Effector memory CD8-positive, alpha-beta T cell (primary cell): ENCODE results near the gene SLC37A3.
"Not testable (repeated sequence)": the region's sequence is repeated elsewhere in the genome, so short reads cannot be mapped to it uniquely, and the experiment has no call there.

ENCODE experiments used
- ATAC-seq: fragments of 150-1000 bp; cut with Tn5 transposase; replicated peaks from 2 replicates; pipeline ENCODE4 v1.10.0; 2021; ENCODE audit warnings: mild to moderate bottlenecking, moderate library complexity
- DNase-seq, 3 experiments: peaks; one replicate each; pipeline ENCODE4 v3.0.0; 2021
- H3K27ac Mint-ChIP-seq, 2 donors: one replicate each; pipeline ENCODE4 v1.8.0; 2022; ENCODE audit warnings: mild to moderate bottlenecking in 2 of 2, mixed read lengths in 2 of 2, moderate library complexity in 2 of 2
- H3K27me3 Mint-ChIP-seq, 2 donors: one replicate each; pipeline ENCODE4 v1.8.0; 2022; ENCODE audit warnings: mixed read lengths in 2 of 2
- H3K36me3 Mint-ChIP-seq: one replicate; pipeline ENCODE4 v1.8.0; 2022; ENCODE audit warnings: mild to moderate bottlenecking, moderate library complexity, mixed read lengths; ENCODE audit not compliant: insufficient read depth
- H3K4me1 Mint-ChIP-seq, 2 donors: one replicate each; pipeline ENCODE4 v1.8.0; 2022; ENCODE audit warnings: low read depth in 2 of 2, mixed read lengths in 2 of 2
- H3K4me3 Mint-ChIP-seq, 2 donors: one replicate each; pipeline ENCODE4 v1.8.0; 2022; ENCODE audit warnings: mild to moderate bottlenecking in 2 of 2, mixed read lengths in 2 of 2, moderate library complexity in 2 of 2
- H3K9me3 Mint-ChIP-seq, 2 donors: one replicate each; pipeline ENCODE4 v1.8.0; 2022; ENCODE audit warnings: mixed read lengths in 2 of 2

The SLC37A3 gene

GRCh38 chr7:140418156-140418472 lies 19.8 kb upstream of the SLC37A3 start:
- ATAC-seq, H3K27me3 Mint-ChIP-seq, H3K36me3 Mint-ChIP-seq, H3K4me3 Mint-ChIP-seq, DNase-seq, H3K4me1 Mint-ChIP-seq, H3K9me3 Mint-ChIP-seq: not testable (repeated sequence)
- H3K27ac Mint-ChIP-seq: peak overlapping the region in 1 of 2 donors; percentile 63

GRCh38 chr7:140417456-140418155 lies 19.3 kb upstream of the SLC37A3 start:
- H3K27me3 Mint-ChIP-seq: no peaks in the 10 kb centered on the region
- DNase-seq: no peak
- H3K36me3 Mint-ChIP-seq: peaks cover 6% of the 10 kb centered on the region
- no peaks in the 10 kb centered on the region for H3K9me3 Mint-ChIP-seq
- no peak overlapping the region for H3K4me3 Mint-ChIP-seq
- H3K27ac Mint-ChIP-seq: peak overlapping the region in 1 of 2 donors; percentile 63
- ATAC-seq: no peak
- peaks cover 0 to 2% of the 10 kb centered on the region in 2 donors for H3K4me1 Mint-ChIP-seq

- no peaks in the 10 kb centered on the region for H3K9me3 Mint-ChIP-seq
- DNase-seq (no peak), ATAC-seq (no peak)
- H3K4me1 Mint-ChIP-seq: peaks cover 0 to 2% of the 10 kb centered on the region in 2 donors
- H3K27me3 Mint-ChIP-seq: no peaks in the 10 kb centered on the region
- no peak overlapping the region for H3K4me3 Mint-ChIP-seq
- H3K27ac Mint-ChIP-seq: no peak overlapping the region
- H3K36me3 Mint-ChIP-seq: peaks cover 12% of the 10 kb centered on the region
These were observed 18.2 kb upstream of the SLC37A3 start for GRCh38 chr7:140416560-140416959.

- not testable (repeated sequence) for H3K9me3 Mint-ChIP-seq, H3K4me3 Mint-ChIP-seq, ATAC-seq, DNase-seq, H3K27me3 Mint-ChIP-seq, H3K4me1 Mint-ChIP-seq
- Mint-ChIP-seq H3K36me3 (peaks cover 19% of the 10 kb centered on the region), H3K27ac (peak overlapping the region in 1 of 2 donors; percentile 41)
These were observed 17.5 kb upstream of the SLC37A3 start for GRCh38 chr7:140415816-140416215.

GRCh38 chr7:140415361-140415760 lies 17.0 kb upstream of the SLC37A3 start:
- ATAC-seq (no peak), DNase-seq (no peak)
- H3K4me1 Mint-ChIP-seq: peaks cover 0 to 2% of the 10 kb centered on the region in 2 donors
- H3K9me3 Mint-ChIP-seq: no peaks in the 10 kb centered on the region
- H3K4me3 Mint-ChIP-seq: no peak overlapping the region
- peak overlapping the region in 1 of 2 donors; percentile 23 for H3K27ac Mint-ChIP-seq
- H3K36me3 Mint-ChIP-seq: peaks cover 19% of the 10 kb centered on the region
- H3K27me3 Mint-ChIP-seq: no peaks in the 10 kb centered on the region

GRCh38 chr7:140404565-140405065 lies 6.3 kb upstream of the SLC37A3 start:
- Mint-ChIP-seq H3K4me1 (peaks cover 13 to 16% of the 10 kb centered on the region in 2 donors), H3K27me3 (no peaks in the 10 kb centered on the region), H3K36me3 (no peaks in the 10 kb centered on the region), H3K27ac (peak overlapping the region; percentile 95 to 99), H3K9me3 (no peaks in the 10 kb centered on the region), H3K4me3 (peak overlapping the region; percentile 93 to 97)
- DNase-seq: no peak
- no peak for ATAC-seq

GRCh38 chr7:140403878-140404564 lies 5.7 kb upstream of the SLC37A3 start, which contains the start of gene RAB19:
Gene RAB19 (plus strand): TSS chr7:140404058. CDS start chr7:140407647, 3,589 bp downstream.
- ATAC-seq: peak; percentile 90
- H3K27me3 Mint-ChIP-seq: no peaks in the 10 kb centered on the region
- H3K27ac Mint-ChIP-seq: peak within 1 kb of the TSS; percentile 95 to 99
- no peaks in the 10 kb centered on the region for H3K9me3 Mint-ChIP-seq
- peak within 1 kb of the TSS; percentile 93 to 97 for H3K4me3 Mint-ChIP-seq
- H3K4me1 Mint-ChIP-seq: peaks cover 13 to 16% of the 10 kb centered on the region in 2 donors
- peak; percentile 26 to 31 (median 27) for DNase-seq
- H3K36me3 Mint-ChIP-seq: no peaks in the 10 kb centered on the region

GRCh38 chr7:140402178-140402835 lies 4.0 kb upstream of the SLC37A3 start:
- DNase-seq: no peak
- Mint-ChIP-seq H3K27ac (peak overlapping the region in 1 of 2 donors; percentile 58), H3K4me3 (no peak overlapping the region), H3K9me3 (no peaks in the 10 kb centered on the region), H3K27me3 (no peaks in the 10 kb centered on the region), H3K36me3 (peaks cover 8% of the 10 kb centered on the region), H3K4me1 (peaks cover 19 to 23% of the 10 kb centered on the region in 2 donors)
- no peak for ATAC-seq

- no peak for DNase-seq
- no peak overlapping the region for H3K4me3 Mint-ChIP-seq
- H3K9me3 Mint-ChIP-seq: no peaks in the 10 kb centered on the region
- H3K27me3 Mint-ChIP-seq: no peaks in the 10 kb centered on the region
- H3K4me1 Mint-ChIP-seq: peaks cover 24 to 32% of the 10 kb centered on the region in 2 donors
- no peak overlapping the region for H3K27ac Mint-ChIP-seq
- no peak for ATAC-seq
- H3K36me3 Mint-ChIP-seq: peaks cover 8% of the 10 kb centered on the region
These were observed 2.1 kb upstream of the SLC37A3 start for GRCh38 chr7:140400381-140400780.

GRCh38 chr7:140398821-140399220 lies 491 bp upstream of the SLC37A3 start:
- Mint-ChIP-seq H3K9me3 (no peaks in the 10 kb centered on the region), H3K27me3 (no peaks in the 10 kb centered on the region), H3K4me1 (peaks cover 14 to 20% of the 10 kb centered on the region in 2 donors), H3K27ac (peak overlapping the region in 1 of 2 donors; percentile 49), H3K4me3 (peak overlapping the region; percentile 82 to 83), H3K36me3 (peaks cover 8% of the 10 kb centered on the region)
- ATAC-seq (no peak), DNase-seq (no peak)

- Mint-ChIP-seq H3K27me3 (no peaks in the 10 kb centered on the region), H3K4me1 (peaks cover 16% of the 10 kb centered on the region in 2 donors), H3K27ac (no peak overlapping the region), H3K36me3 (peaks cover 8% of the 10 kb centered on the region), H3K9me3 (no peaks in the 10 kb centered on the region), H3K4me3 (no peak overlapping the region)
- no peak for ATAC-seq
- DNase-seq: no peak
These were observed 4.5 kb downstream of the SLC37A3 start for GRCh38 chr7:140393756-140394306.

GRCh38 chr7:140391634-140392033 lies 6.7 kb downstream of the SLC37A3 start:
- Mint-ChIP-seq H3K4me3 (no peak overlapping the region), H3K4me1 (peaks cover 7 to 10% of the 10 kb centered on the region in 2 donors), H3K36me3 (no peaks in the 10 kb centered on the region), H3K27ac (no peak overlapping the region), H3K9me3 (no peaks in the 10 kb centered on the region), H3K27me3 (no peaks in the 10 kb centered on the region)
- no peak for DNase-seq
- no peak for ATAC-seq

GRCh38 chr7:140390466-140391190 lies 7.7 kb downstream of the SLC37A3 start:
- H3K27ac Mint-ChIP-seq: no peak overlapping the region
- no peak overlapping the region for H3K4me3 Mint-ChIP-seq
- no peaks in the 10 kb centered on the region for H3K27me3 Mint-ChIP-seq
- DNase-seq: no peak
- no peaks in the 10 kb centered on the region for H3K9me3 Mint-ChIP-seq
- H3K36me3 Mint-ChIP-seq: no peaks in the 10 kb centered on the region
- peaks cover 0 to 5% of the 10 kb centered on the region in 2 donors for H3K4me1 Mint-ChIP-seq
- ATAC-seq: peak; percentile 19
